ENCODE results near the gene CNOT4.
"Not testable (repeated sequence)": the region's sequence is repeated elsewhere in the genome, so short reads cannot be mapped to it uniquely, and the experiment has no call there.

CNOT4 gene

DNA sequence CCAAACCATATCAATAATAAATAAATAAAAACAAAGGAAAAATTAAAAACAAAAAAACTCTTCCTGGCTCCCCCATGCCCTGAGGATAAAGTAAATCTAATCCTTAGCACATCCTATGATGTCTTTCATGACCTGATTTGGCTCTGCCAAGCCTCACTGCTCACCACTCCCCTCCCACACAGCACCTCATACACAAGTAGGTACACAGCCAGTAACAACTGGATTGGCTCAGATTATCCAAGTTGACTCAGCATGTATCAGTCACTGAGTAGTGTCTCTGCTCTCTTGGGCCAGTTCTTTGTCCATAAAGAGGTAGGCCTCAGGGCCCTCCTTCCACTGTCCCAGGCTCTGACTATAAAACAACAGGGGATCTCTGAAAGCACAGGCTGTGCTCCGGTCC, 176.7 kb downstream of the CNOT4 start:
- DNase-seq (ENCODE audit: low read depth in 2 of 3, low spot score in 2 of 3): no peak

DNA sequence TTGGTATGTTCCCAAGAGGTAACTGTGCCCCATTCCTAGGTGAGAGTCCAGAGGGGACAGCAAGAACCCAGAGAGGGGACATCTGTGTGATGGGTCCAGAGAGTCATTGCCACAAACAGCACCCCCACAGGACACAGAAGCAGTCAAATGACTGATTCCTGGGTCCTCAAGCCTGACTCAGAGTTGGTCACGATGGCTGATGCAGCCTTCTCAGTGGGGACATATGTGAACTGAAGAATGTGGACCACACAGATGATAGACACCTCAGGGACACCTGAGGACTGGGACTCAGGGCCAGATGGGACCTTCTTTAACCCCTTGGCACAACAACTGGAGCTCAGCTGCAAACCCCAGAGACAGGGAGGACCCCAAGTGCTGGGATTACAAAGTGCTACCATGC, 179.8 kb downstream of the CNOT4 start:
- DNase-seq (ENCODE audit: low read depth in 2 of 3, low spot score in 2 of 3): no peak

- no peak for DNase-seq (ENCODE audit: low read depth in 2 of 3, low spot score in 2 of 3)
Measured at GRCh38 chr7:135328526-135328925, 181.4 kb downstream of the CNOT4 start.

DNA sequence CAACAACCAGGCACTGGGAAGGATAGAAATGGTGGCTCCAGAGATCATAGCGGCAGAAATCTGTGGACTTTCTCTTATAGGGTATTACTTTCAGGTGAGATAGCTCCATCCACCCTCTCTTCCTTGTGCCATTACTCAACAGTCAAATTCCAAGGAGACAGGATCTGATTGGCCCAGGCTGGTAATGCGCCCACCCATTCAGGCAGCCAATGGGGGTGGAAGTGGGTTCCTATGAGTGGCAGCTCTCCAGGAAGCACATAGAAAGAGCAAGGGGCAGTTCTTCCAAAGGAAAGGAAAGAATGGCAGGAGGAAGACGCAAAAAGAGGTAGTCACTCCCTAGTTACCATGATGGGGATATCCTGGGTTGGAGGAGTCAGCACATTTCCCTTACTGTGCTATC, 181.8 kb downstream of the CNOT4 start:
- no peak for DNase-seq (ENCODE audit: low read depth in 2 of 3, low spot score in 2 of 3)

DNA sequence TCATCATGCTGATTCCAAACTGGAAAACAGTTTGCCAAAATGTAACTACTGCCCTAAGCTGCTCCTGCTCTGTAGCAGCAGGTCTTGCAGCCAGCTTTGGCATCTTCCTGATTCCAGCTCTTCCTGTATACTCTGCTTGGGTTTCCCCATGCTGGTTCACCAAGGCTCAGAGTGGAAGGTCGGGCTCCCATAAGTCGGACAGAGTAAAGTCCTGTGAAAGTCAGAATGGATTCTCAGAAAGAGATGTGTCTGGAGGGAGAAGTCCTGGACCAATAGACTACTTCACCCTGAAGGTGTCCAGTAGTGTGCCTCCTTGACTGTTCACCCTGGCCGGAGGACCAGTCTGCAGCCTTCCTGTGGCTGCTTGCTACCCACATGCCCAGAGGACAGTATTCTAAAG, 182.4 kb downstream of the CNOT4 start:
- no peak for DNase-seq (ENCODE audit: low read depth in 2 of 3, low spot score in 2 of 3)

DNA sequence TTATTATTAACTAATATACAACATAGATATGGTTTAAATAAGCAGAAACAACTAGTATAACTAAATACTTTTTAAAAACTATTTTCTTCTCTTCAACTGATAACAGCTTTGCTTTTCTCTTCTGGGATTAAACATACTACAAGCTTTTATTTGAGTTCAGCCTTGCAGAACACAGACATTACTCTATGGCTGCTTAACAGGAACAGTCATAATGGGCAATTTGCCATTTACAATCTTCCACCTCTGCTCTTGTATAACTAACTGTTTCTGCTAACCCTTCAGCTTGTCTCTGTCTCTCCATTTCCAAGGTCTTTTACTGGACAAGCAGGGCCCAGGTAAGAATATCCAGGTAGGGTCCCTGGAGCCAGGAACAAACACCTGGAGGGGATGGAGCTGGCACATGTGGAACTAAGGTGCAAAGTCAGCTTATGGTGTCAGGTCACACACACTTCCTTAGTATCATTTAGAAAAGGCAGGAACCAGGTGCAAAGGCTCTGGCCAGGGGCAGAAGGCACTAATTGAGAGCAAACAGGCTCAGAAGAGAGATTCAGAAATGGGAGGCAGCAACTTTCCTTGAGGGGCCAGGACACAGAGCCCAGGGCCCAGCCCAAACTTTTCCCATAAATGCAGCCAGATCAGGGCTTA, 183.1 kb downstream of the CNOT4 start:
- no peak for DNase-seq (ENCODE audit: low read depth in 2 of 3, low spot score in 2 of 3)

DNA sequence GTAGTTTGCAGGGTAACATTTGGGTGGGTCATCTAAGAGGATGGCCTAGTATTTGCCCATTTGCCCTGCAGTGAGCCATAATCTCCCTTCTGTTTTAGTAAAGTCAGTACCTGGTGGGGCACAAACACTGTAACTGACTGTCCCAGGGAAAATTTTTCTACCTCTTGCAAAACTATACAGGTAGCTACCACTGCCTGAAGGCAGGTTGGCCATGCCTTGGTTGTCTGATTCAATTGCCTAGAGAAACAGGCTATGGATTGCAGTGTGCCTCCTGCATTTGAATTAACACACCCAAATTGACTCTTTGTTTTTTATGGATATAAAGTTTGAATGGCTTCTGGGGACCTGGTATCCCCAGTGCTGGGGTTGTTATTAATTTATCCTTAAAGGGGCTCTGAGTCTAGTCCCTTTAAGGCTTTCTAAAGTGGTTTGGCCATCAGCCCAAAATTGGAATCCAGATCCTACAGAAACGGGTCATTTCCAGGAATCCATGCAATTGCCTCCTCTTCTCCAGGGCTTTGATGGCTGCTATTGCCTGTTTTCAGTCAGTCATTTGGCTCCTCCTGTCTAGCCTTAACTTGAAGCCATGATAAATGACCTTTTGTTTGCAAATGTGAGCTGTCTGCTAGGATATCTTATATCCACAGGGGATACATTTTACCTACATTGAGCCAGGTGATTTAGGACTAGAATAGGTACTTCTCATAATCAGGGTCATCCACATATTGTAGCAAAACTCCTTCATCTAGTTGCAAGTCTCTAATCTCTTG, 187.1 kb downstream of the CNOT4 start:
- no peak for DNase-seq (ENCODE audit: low read depth in 2 of 3, low spot score in 2 of 3)

GRCh38 chr7:135321556-135321955, 188.3 kb downstream of the CNOT4 start:
- no peak for DNase-seq (ENCODE audit: low read depth in 2 of 3, low spot score in 2 of 3)

- not testable (repeated sequence) for DNase-seq (ENCODE audit: low read depth in 2 of 3, low spot score in 2 of 3)
Measured at GRCh38 chr7:135320953-135321352, 188.9 kb downstream of the CNOT4 start.

GRCh38 chr7:135320268-135320667, 189.6 kb downstream of the CNOT4 start:
- no peak for DNase-seq (ENCODE audit: low read depth in 2 of 3, low spot score in 2 of 3)

- DNase-seq (ENCODE audit: low read depth in 2 of 3, low spot score in 2 of 3): no peak
Measured at GRCh38 chr7:135317676-135318325, 192.1 kb downstream of the CNOT4 start.

- no peak for DNase-seq (ENCODE audit: low read depth in 2 of 3, low spot score in 2 of 3)
Measured at GRCh38 chr7:135316648-135317313, 193.1 kb downstream of the CNOT4 start.

DNA sequence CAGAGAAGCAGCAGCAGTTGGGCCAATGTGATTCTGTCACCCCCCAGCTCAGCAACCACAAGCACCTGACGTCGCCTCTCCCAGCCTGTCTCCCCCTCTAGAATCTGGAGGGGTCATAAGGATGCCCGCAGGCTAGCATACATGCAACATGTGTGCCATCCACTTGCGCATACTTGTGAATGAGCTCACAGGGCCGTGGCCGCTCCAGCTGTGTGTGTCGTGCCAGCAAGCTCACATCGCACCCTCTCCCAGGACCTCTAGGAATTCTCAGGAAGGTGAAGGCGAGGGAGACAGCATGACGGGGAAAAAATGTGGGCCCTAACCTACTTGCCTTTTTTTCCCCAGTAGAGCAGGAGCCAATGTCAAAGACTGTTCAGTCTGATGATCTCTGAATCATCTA, 195.9 kb downstream of the CNOT4 start:
- no peak for DNase-seq (ENCODE audit: low read depth in 2 of 3, low spot score in 2 of 3)
